Transverse colon (tissue), 4 donors: Measurements from ENCODE around the gene HOXA10.

Source experiments
- CTCF ChIP-seq, 5 experiments: fragments of 200-600 bp in 3 of 5; fragments of 450-650 bp in 2 of 5; sonication (generic) in 3 of 5; IDR thresholded peaks; 1 replicate in 2 of 5; 2 replicates in 3 of 5; pipeline ENCODE4 v1.5.1; 2016 to 2017; ENCODE audit warnings: antibody characterized with exemption in 5 of 5, inconsistent platforms in 3 of 5, mild to moderate bottlenecking in 2 of 5, moderate library complexity in 1 of 5
- EP300 ChIP-seq: sonication (generic); formaldehyde crosslinking; IDR thresholded peaks from one replicate; pipeline ENCODE4 v1.6.1; 2017; ENCODE audit warnings: antibody characterized with exemption, low read depth
- POLR2A ChIP-seq: fragments of 450-650 bp; IDR thresholded peaks from one replicate; pipeline ENCODE4 v1.6.1; 2016; ENCODE audit warnings: antibody characterized with exemption, mild to moderate bottlenecking, moderate library complexity
- POLR2AphosphoS5 ChIP-seq, 3 donors: sonication (generic); formaldehyde crosslinking; IDR thresholded peaks; one replicate each; pipeline ENCODE4 v1.6.1; 2016; ENCODE audit warnings: antibody characterized with exemption in 3 of 3

- TF ChIP-seq CTCF (IDR thresholded peaks at IDR 0.05), result no peak
- TF ChIP-seq POLR2A, result no peak
- no peak for TF ChIP-seq EP300
- no peak for TF ChIP-seq POLR2AphosphoS5 (IDR thresholded peaks at IDR 0.05)
These were observed 19.9 kb upstream of the HOXA10 start for GRCh38 chr7:27194002-27194352.
